Lower lobe of right lung (tissue), 2 donors: ENCODE results near the gene IL13RA1. TPM values are rescaled to one million over a fixed set of nuclear protein-coding genes. Genes with fewer than 3 reads are reported as not detected.
A peak's percentile ranks its signal among the peaks of the same experiment; 100 is the strongest.

Experiments used
- ATAC-seq, 2 donors: fragments of 200-7000 bp; cut with Tn5 transposase; one replicate each; pipeline ENCODE4 v1.9.1; 2020 to 2022; ENCODE audit warnings: mild to moderate bottlenecking in 2 of 2, moderate library complexity in 2 of 2
- DNase-seq: peaks from one replicate; pipeline ENCODE4 v3.0.0-alpha.2; 2020
- H3K27ac ChIP-seq: fragments of 200-600 bp; one replicate; pipeline ENCODE4 v1.8.0; 2022
- H3K27me3 ChIP-seq: fragments of 200-600 bp; one replicate; pipeline ENCODE4 v1.8.0; 2022; ENCODE audit warnings: low read depth
- H3K36me3 ChIP-seq: fragments of 200-600 bp; one replicate; pipeline ENCODE4 v1.8.0; 2022; ENCODE audit warnings: mild to moderate bottlenecking
- H3K4me1 ChIP-seq: fragments of 200-600 bp; one replicate; pipeline ENCODE4 v1.8.0; 2022
- H3K4me3 ChIP-seq: fragments of 200-600 bp; one replicate; pipeline ENCODE4 v1.8.0; 2022; ENCODE audit warnings: mild to moderate bottlenecking
- H3K9me3 ChIP-seq: fragments of 200-600 bp; one replicate; pipeline ENCODE4 v1.8.0; 2022
- CTCF ChIP-seq: fragments of 200-600 bp; IDR thresholded peaks from one replicate; pipeline ENCODE4 v1.8.0; 2022; ENCODE audit warnings: antibody characterized with exemption, mild to moderate bottlenecking
- intact Hi-C: fragments of 100-400 bp; cut with DNase I; formaldehyde crosslinking; loops from one replicate; pipeline ENCODE4 v1.11.0; 2022
- total RNA-seq: library from RNA; stranded (reverse); fragmentation: NEBNext Ultra II Directional; extraction: Animal tissue kit (Norgen Biotek cat#: 25700); gene quantifications from one replicate; pipeline ENCODE4 v1.2.1, GENCODE V29; 2021
- donor health status: DM: no; HTN: yes; CAD: no; lungs with severe emphysema.

Gene IL13RA1
- total RNA-seq, 1 donor from 2014 or later: 84.0 TPM

- Histone ChIP-seq H3K4me1 (peaks cover 13% of the 10 kb centered on the region), H3K9me3 (no peaks in the 10 kb centered on the region), H3K4me3 (no peak overlapping the region), H3K27me3 (no peaks in the 10 kb centered on the region), H3K36me3 (no peaks in the 10 kb centered on the region), H3K27ac (no peak overlapping the region)
- no peak for ATAC-seq
- DNase-seq: no peak
- intact Hi-C loops: no loop called here
- TF ChIP-seq CTCF: no peak
These were observed 4.0 kb upstream of the IL13RA1 start for GRCh38 chrX:118723376-118723775.

GRCh38 chrX:118724365-118724764, 3.0 kb upstream of the IL13RA1 start:
- TF ChIP-seq CTCF: no peak
- intact Hi-C loops: no loop called here
- H3K4me1 ChIP-seq: peaks cover 17% of the 10 kb centered on the region
- H3K27me3 ChIP-seq: no peaks in the 10 kb centered on the region
- H3K9me3 ChIP-seq: no peaks in the 10 kb centered on the region
- DNase-seq (no peak), ATAC-seq (no peak)
- no peaks in the 10 kb centered on the region for H3K36me3 ChIP-seq
- H3K27ac ChIP-seq: no peak overlapping the region
- no peak overlapping the region for H3K4me3 ChIP-seq

- DNase-seq: no peak
- intact Hi-C loops: no loop called here
- Histone ChIP-seq H3K4me3 (no peak overlapping the region), H3K9me3 (no peaks in the 10 kb centered on the region), H3K27ac (peak overlapping the region; percentile 95), H3K27me3 (no peaks in the 10 kb centered on the region), H3K4me1 (peaks cover 17% of the 10 kb centered on the region), H3K36me3 (no peaks in the 10 kb centered on the region)
- TF ChIP-seq CTCF: no peak
- no peak for ATAC-seq
These were observed 2.6 kb upstream of the IL13RA1 start for GRCh38 chrX:118724775-118725174.

- Histone ChIP-seq H3K4me3 (peak overlapping the region; percentile 64), H3K27me3 (no peaks in the 10 kb centered on the region), H3K4me1 (peaks cover 23% of the 10 kb centered on the region), H3K9me3 (no peaks in the 10 kb centered on the region), H3K27ac (peak overlapping the region; percentile 95), H3K36me3 (no peaks in the 10 kb centered on the region)
- intact Hi-C loops: no loop called here
- ATAC-seq (no peak), DNase-seq (no peak)
- TF ChIP-seq CTCF: no peak
These were observed 1.0 kb upstream of the IL13RA1 start for GRCh38 chrX:118726396-118726795.

GRCh38 chrX:118727686-118728339, 407 bp downstream of the IL13RA1 start:
- TF ChIP-seq CTCF: no peak
- no peaks in the 10 kb centered on the region for H3K36me3 ChIP-seq
- ATAC-seq: peak; percentile 65 to 67
- H3K4me3 ChIP-seq: peak overlapping the region; percentile 64
- H3K9me3 ChIP-seq: no peaks in the 10 kb centered on the region
- H3K4me1 ChIP-seq: peaks cover 23% of the 10 kb centered on the region
- H3K27me3 ChIP-seq: no peaks in the 10 kb centered on the region
- peak overlapping the region; percentile 95 for H3K27ac ChIP-seq
- peak; percentile 67 for DNase-seq
- intact Hi-C loops: no loop called here
